GM06990 (cell line): ENCODE results near the gene RAB39B.

Experiments
- DNase-seq: peaks from one replicate; pipeline ENCODE4 v3.0.0-alpha.2; 2011; ENCODE audit not compliant: insufficient read length; ENCODE audit errors: extremely low read depth
- H3K27me3 ChIP-seq: replicated peaks from 2 replicates; pipeline ENCODE4 v1.6.0; 2011; ENCODE audit warnings: low read length; ENCODE audit not compliant: control insufficient read depth, insufficient read depth
- H3K36me3 ChIP-seq: 2 replicates; pipeline ENCODE4 v1.5.1; 2011; ENCODE audit warnings: low read length; ENCODE audit not compliant: control insufficient read depth, insufficient read depth
- H3K4me3 ChIP-seq: replicated peaks from 2 replicates; pipeline ENCODE4 v1.5.1; 2011; ENCODE audit warnings: low read depth, mild to moderate bottlenecking, control low read depth, low read length
- TF ChIP-seq, protein P1 (sequence below): IDR thresholded peaks from 2 replicates; pipeline ENCODE4 v1.5.1; 2011; ENCODE audit warnings: low read length, control low read depth, mild to moderate bottlenecking, inconsistent platforms; ENCODE audit not compliant: insufficient read depth, poor library complexity, severe bottlenecking

Gene RAB39B

DNA sequence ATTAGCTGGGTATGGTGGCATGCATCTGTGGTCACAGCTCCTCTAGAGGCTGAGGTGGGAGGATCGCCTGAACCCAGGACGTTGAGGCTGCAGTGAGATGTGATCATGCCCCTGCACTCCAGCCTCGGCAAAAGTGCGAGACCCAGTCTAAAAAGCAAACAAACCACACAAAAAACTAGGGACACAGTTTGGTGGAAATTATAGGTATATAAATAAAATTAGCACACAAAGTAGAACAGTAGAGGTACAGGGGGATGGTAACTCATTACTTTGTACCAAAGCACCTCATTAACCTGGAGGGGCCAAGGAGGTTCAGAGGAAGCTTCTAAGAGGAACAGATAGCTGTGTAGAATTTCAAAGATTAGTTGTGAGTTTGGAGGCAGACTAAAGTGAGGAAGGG is 42.9 kb downstream of the RAB39B start:
- DNase-seq: no peak
- no peaks in the 10 kb centered on the region for H3K27me3 ChIP-seq
- TF ChIP-seq, protein P1, sequence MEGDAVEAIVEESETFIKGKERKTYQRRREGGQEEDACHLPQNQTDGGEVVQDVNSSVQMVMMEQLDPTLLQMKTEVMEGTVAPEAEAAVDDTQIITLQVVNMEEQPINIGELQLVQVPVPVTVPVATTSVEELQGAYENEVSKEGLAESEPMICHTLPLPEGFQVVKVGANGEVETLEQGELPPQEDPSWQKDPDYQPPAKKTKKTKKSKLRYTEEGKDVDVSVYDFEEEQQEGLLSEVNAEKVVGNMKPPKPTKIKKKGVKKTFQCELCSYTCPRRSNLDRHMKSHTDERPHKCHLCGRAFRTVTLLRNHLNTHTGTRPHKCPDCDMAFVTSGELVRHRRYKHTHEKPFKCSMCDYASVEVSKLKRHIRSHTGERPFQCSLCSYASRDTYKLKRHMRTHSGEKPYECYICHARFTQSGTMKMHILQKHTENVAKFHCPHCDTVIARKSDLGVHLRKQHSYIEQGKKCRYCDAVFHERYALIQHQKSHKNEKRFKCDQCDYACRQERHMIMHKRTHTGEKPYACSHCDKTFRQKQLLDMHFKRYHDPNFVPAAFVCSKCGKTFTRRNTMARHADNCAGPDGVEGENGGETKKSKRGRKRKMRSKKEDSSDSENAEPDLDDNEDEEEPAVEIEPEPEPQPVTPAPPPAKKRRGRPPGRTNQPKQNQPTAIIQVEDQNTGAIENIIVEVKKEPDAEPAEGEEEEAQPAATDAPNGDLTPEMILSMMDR: no peak
- H3K36me3 ChIP-seq: no peaks in the 10 kb centered on the region; the same call in 1 of the 2 replicates
- no peak overlapping the region for H3K4me3 ChIP-seq

DNA sequence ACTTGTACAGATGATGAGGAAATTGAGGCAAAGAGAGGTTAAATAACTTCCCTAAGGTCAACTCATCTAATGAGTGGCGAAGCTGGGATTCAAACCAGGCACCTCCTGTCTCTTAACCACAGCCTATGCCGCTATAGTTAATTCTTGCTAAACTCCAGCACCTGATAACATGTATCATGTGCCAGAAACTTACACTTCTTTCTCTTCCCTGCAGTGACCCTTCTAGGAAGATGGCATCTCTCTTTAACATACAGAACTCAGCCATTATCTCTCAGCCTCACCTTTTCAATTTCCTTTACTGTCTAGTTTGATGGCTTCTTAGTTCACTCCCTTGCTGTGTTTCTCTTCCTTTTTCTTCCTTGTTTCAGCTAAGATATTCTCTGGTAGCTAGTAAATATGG is 45.5 kb downstream of the RAB39B start:
- Histone ChIP-seq H3K4me3 (no peak overlapping the region; the same call in 1 of the 2 replicates), H3K27me3 (no peaks in the 10 kb centered on the region), H3K36me3 (no peaks in the 10 kb centered on the region; the same call in 1 of the 2 replicates)
- TF ChIP-seq, protein P1: no peak
- DNase-seq: no peak

DNA sequence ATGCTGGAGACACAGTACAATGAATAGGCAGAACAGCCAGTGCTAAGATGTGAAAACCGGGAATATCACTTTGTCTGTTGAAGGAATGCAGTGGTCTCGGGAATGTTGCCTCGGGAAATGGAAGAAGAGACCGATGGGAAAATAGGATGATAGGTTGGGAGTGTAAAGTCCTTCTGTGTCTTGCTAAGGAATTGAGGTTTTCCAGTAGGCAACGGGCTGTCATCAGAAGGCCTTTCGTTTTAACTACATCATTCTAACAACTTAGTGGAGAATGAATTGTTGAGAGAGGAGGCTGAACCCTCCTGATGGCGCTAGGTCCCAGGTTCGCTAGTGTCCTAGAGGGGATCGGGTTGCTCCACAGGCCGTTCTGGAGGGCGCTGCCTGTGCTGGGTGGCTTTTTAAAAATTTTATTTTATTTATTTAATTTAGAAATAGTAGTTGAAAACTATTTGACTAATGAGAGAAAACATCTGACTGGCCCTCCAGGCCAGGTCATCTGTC is 47.3 kb downstream of the RAB39B start:
- TF ChIP-seq, protein P1: no peak
- DNase-seq: no peak
- Histone ChIP-seq H3K36me3 (no peaks in the 10 kb centered on the region), H3K27me3 (no peaks in the 10 kb centered on the region), H3K4me3 (peak overlapping the region; percentile 88)

DNA sequence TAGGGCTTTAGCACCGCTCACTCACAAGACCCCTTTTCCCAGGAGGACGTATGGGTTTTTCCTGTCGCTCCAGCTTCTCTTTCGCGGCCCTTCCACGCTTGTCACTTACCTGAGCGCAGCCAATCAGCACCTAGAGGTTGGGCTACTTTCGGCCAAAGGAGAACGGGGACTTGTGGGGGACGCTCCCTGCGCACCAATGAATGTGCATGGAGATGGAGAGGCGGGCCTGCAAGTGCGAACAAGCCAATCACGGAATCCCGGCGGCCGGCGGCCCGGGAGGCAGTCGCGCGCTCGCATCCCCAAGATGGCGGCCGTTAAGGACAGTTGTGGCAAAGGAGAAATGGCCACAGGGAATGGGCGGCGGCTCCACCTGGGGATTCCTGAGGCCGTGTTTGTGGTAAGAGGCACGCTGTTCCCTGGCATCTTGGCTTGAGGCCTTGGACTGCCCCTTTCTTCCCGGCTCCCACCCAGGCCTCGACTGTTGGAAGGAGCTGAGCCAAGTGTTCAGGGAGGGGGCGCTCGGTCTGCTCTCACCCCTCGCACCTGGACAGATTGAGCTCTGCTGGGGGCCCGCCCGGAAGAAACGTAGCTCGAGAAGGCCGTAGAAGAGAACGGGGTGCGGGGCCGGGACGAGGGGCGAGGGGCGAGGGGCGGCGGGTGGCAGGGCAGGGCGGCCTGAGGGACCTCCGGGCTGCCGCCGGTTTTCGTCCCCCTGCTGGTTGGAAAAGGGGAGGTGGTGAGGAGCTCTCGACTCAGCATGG is 47.9 kb downstream of the RAB39B start, which contains the start of gene VBP1:
TSS of gene VBP1 (plus strand) at position 282 of the 761 bp plus-strand sequence. CDS start at position 305, 23 bp downstream.
- H3K27me3 ChIP-seq: no peaks in the 10 kb centered on the region
- DNase-seq: peak; percentile 92
- H3K4me3 ChIP-seq: peak within 1 kb of the TSS; percentile 88
- H3K36me3 ChIP-seq: no peaks in the 10 kb centered on the region
- TF ChIP-seq, protein P1: peak; percentile 34

DNA sequence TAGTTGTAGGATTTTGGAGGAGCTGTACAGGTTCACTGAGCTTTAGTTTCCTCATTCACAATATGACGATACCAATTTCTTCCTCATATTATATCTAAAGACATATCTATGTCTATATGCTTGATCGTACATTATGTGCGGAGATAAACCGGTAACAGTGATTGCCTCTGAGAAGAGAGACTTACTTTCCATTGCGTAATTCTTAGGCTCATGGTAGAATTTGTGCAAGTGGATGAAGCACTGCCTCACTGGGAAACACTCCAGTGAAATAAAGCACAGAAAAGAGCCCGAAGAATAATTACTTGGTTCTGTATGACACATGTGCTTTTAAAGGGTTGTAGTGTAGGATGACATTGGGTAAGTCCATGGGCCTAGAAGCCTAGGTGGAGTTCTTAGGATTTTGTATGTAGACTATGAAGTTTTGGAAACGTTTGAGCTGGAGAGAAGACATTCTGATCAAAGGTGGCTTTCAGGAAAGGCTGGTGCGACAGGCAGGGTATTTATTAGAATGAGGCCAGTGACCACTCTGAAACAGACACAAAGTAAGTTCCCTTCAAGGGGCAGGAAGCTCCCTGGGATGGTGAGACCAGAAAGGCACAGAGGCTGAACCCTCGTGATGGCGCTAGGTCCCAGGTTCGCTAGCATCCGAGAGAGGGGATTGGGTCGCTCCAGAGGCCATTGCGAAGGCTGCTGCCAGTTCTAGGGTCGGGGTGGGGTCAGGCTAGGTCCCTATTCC is 48.7 kb downstream of the RAB39B start:
- no peak for DNase-seq
- Histone ChIP-seq H3K4me3 (peak overlapping the region; percentile 76), H3K27me3 (no peaks in the 10 kb centered on the region), H3K36me3 (no peaks in the 10 kb centered on the region)
- TF ChIP-seq, protein P1: peak; percentile 13
